ENCODE results near the gene ZFP64.
A peak's percentile ranks its signal among the peaks of the same experiment; 100 is the strongest.
"Not testable (repeated sequence)": the region's sequence is repeated elsewhere in the genome, so short reads cannot be mapped to it uniquely, and the experiment has no call there.

Gene ZFP64

DNA sequence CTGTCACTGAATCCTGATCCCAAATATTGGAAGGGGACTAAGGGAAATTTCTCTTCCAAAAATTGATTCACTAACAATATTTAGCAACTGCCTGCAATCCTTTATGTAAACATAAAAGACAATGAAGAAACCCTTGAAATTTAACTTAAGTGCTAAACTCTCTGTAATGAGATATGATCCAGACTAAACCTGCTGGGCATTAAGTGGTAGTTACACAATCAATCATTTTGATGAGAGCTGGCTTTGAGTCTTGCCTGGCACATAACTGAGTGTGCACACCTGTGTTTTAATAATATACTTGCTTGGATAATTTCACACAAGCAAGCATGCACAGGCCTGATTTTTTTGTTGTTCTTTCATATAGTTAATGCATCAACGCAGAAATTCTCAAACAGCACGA lies 9.8 kb upstream of the ZFP64 start:
- no peak for DNase-seq

DNA sequence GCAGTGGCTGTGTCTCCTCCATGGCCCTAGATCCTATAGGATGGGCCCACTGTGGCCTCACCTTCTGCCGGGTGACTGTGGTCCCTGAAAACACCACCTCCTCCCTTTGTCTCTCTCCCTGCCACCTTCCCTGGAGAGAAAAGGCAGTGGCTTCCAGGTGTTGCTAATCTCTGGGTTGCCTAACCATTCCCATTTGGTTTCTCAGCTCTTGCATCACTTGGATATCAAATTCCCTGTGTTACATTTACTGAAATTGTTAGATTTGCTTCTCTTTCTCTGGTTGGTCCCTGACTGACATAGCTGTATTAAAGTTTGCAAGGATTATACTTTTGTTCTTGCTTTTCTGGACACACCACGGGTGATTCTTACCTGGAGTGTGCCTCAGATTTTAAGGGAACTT lies 9.3 kb upstream of the ZFP64 start:
- no peak for DNase-seq

DNA sequence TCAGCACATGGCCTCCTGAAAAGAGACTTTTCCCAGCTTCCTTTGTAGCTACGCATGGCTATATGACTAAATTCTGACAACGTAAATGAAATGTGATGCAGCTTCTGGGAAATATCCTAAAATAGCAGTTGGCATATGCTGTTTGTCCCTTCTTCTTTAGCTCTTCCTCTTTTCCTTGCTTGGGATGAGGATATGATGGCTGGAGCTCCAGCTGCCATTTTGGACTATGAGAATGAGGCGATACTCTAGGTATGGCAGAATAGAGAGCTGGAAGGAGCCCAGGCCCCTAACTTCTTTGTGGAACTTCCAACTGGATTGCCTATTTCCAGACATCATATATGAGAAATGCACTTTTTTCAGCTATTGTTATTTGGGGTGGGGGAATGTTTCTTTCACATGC lies 5.3 kb upstream of the ZFP64 start:
- DNase-seq, result no peak

DNA sequence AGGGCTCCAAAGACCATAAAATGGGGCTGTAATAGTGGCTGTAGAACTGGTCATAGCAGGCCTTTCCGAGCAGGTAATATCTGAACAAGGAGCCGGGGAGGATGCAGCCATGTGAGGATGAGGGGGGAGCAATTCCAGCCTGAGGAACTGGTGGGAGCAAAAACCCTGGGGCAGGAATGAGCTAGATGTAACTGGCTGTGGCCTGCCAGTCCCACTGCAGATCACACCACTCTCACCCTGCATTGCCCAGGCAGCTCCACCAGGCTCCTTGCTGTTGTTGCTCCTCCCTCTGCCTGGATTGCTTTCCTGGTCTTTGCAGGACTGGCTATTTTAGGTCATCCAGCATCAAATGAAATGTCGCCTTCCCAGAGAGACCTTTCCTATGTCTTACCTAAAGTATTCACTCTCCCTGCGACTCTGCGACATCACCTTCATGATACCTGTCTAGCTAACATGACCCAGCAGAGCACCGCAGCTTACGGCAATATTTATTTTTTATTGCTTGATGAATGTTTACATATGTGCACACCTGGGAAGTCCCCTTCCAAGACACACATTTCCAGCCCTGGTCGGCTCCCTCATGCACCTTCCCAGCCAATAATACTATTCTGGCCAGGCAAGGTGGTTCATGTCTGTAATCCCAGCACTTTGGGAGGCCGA lies 2.4 kb upstream of the ZFP64 start:
- DNase-seq, result no peak

DNA sequence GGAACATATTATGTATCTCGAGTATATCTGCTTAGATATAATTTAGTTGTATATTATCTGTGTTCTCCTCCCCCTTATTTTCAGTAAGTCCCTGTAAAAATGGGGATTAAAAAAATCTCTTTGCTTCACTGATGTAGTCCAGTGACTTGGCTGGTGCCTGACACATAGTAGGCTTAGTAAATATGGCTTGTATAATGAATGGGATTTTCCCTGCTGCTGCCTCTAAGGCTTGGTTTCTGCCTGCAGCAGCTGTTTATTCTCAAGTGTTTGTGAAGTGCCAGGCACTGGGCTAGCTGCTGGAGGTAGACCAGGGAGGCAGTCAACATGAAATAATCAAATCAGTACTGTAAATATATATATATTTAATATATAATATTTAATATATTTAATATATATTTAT lies 1.6 kb upstream of the ZFP64 start:
- no peak for DNase-seq

DNA sequence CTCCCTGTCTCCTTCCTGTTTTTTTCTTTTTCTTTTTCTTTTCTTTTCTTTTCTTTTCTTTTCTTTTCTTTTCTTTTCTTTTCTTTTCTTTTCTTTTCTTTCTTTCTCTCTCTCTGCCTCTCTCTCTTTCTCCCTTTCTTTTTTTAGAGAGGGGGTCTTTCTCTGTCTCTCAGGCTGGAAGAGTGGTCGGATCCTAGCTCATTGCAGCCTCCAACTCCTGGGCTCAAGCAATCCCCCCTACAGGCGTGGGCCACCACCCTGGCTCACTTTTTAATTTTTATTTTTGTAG lies 1.1 kb upstream of the ZFP64 start:
- DNase-seq, result not testable (repeated sequence)

DNA sequence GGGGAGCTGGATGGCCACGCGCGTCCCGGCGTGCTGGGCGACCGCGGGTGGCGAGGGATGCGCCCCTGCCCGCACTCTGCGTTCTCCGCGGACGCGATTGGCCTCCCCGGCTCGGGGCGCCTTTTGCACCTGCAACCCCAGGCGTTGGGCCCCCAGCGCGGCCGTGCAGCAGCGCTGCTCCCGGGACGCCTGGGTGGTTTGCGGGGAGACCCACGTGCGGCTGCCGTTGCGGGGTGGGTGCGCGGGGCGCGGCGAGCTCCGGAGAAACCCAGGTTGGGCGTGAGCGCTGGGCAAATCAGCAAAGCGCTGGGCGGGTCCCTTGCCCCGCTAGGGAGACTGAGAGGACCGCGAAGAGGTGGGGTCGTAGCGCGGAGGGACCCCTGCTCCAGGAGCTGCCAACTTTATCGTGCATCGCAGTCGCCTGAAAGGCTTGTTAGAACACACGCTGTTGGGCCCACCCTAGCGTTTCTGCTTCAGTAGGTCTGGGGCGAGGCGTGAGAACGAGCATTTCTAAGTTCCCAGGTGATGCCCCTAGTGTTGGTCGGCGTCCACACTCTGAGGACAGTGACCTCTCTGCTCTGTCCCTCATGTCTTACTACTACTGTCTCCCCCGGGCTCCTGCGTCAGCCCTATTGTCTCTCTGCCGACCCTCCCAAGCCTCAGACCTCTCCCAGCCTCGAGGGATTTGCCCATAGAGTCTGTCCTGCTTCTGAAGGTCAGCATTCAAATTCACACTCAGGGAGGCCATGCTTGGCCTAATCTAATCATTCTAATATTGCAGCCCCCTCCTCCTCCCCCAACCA lies 538 bp upstream of the ZFP64 start:
- DNase-seq, result peak; percentile 30

DNA sequence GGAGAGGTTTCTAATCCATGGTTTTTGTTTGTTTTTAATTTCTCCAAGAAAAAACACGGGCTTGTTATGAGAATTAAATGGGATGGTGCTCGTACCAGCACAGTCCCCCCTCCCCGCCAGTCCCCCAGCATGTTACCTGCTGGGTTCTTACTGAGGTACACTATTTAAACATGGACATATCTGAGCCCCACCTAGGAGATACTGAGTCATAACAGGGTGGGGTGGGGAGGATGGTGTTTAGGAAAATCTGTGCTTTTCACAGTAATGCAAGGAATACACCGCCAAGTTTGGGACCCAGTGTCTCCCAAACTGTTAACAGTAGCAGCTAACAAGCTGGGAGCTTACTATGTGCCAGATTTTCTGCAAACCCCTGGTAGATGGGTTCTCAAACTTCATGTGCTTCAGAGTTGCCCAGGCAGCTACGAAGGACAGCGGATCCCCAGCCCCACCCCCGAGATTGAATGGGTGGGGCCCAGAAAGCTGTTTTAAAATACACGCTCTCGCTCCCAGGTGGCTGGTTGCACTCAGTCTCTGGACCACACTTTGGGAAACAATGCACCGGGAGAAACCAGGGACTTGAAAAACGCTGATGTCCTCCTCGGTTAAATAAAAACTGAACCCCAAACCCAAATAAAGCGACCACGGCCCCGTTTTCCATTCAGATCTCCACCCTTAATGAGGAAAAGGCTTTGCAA lies 995 bp downstream of the ZFP64 start:
- DNase-seq, result peak; percentile 17

DNA sequence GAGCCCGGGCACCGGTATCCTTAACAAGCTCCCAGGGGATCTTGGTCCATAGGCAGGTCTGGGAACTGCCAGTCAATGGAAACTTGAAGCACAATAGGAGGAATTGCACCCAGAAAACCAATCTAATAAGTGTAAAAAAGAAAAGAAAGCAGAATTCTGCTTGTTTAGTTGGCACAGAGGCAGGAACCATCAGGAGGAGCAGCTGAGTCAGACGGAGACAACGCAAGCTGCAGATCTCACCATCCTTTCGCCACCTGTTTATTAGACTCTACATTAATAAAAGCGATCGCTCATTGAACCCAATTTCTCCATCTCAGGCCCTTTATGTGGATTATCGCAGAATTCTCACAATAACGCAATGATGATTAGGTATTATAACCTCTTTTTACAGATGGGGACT lies 9.8 kb downstream of the ZFP64 start:
- no peak for DNase-seq

DNA sequence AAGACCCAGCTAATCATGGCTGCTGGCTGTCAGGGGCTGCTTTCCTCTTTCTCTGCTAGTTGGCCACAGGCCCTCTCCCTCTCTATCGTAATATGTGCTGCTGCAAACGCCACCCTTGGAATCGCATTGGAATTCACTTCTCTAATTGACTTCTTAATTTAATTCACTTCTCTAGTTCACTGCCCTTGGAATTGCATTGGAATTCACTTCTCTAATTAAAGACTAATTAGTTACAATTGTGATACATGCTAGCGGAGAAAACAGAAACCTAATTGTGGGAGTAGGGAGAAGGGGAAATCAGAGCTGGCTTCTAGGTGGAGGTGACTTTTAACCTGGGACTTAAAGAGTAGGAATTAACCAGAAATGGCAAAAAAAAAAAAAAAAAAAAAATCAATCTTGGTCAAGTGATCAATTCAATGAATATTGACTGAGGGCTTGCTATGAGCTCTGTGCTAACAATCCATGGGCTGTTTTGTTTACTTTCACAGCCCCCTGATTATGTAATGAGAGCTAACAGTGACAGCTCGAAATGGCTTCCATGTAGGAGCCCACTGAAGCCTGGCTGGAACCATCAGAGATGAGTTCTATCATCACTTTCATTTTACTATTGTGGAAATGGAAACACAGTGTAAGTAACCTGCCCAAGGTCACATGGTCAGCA lies 11.3 kb downstream of the ZFP64 start:
- DNase-seq, result no peak

DNA sequence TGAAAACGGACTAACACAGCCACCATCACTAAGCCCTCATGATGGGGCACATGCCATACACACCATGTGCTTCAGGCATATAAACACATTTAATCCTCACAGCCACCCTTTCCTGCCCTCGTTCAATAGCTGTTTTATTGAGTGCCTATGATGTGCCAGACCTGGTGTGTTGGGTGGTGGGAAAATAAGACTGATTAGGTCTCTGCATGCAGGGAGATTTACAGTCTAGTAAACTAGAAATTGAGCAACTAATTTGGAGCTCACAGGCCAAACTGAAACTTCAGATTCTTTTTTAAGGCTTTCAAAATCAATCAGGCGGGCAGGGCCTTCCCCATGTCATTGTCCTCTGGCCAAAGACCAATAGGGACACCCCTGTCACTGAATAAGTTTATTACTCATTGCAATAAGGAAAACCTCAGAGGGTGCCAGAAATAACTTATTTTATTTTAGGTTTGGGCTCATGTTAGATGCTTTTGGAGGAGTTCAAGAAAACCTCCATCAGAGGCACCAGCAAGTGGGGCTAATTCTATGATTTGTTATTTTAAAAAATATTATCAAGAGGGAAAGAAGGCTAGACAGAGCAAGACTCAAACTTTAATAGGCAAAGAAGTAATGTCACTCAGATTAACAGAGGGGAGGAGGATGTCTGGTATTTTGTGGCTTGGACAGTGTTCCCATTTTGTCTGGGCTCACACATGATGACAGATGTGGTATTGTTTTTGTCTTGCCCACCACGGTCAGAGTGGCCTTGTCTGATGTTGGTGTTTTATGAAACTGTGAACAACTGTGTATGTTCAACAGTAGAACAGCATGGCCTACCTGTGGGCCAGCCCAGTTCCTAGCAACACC lies 12.0 kb downstream of the ZFP64 start:
- DNase-seq, result no peak

DNA sequence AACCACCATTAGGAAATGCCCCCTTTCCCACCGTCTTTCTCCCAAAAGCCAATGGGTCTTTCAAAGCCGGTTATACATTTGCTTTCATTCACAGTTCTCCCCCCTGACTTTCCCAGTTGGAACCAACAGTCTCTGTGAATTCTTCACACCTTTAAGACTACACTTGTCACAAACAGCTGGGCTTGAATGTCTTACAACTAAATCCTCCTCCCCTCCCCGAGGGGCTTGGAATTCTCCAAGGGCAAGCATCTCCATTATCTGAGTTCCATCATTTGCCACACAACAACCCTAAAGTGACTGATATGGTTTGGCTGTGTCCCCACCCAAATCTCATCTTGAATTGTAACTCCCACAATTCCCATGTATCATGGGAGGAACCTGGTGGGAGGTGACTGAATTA lies 12.9 kb downstream of the ZFP64 start:
- no peak for DNase-seq

DNA sequence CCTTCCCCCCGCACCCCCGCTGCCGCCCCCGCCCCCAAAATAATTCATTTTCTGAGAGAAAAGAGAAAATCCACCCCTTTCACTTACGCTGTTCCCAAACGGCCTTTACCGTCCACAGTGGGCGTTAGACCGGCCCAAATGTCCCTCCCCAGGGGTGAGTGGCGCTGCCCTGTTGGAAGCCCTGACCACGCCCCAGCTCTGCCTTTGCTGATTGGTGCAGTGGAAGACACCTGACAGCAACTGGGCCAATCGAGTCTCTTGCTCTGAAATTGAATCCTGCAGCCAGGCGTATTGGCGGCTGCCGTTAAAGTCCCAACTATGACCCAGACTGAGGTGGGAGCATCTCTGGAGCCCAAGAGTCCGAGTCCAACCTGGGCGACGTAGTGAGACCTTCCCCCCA lies 15.7 kb downstream of the ZFP64 start:
- no peak for DNase-seq

DNA sequence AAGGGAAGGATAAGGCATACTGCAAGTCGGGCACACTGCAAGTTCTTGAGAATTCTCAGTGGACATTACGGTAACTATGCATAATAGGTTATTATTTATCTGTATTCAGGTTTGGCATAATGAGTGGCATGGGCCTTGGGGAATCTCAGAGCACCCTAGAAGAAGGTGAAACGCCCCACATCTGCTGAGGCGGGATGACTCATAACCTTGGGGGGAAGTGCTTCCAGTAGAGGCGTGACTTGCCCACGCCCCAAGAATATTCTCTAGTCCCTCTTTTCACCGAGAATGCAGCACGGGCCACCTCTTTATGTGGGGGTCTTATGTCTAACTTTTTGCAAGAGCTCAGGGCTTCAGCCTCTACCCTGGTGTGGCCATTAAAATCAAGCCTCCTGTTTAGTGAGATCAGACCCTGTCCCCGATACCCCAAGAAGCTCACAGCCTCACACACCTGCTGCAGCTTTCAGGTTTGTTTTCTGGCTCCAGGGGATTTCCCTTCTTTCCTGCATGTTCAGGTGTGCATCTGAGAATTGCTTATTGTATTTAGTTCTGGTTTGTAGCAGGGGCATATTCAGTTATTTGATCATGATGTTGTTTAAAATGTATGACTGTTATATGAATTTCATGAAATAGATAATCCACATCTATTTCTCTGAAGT lies 19.1 kb downstream of the ZFP64 start:
- no peak for DNase-seq

DNA sequence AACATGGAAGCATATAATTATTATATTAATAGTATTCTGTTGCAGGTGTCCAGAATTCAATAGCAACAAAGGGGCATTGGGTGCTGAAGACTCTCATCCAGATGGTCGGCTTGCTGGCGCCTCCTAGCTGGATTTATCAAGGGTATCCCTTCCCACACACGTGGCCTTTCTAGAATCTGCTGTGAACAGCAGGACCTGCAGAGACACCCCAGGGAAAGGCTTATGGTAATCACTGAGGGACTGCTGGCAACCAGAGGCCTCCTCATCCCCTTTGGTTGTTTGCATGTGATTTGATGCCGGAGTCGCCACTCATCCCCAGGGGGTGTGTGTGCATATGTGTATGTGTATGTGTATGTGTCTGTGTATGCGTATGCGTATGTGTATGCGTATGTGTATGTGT lies 20.6 kb downstream of the ZFP64 start:
- DNase-seq, result no peak

DNA sequence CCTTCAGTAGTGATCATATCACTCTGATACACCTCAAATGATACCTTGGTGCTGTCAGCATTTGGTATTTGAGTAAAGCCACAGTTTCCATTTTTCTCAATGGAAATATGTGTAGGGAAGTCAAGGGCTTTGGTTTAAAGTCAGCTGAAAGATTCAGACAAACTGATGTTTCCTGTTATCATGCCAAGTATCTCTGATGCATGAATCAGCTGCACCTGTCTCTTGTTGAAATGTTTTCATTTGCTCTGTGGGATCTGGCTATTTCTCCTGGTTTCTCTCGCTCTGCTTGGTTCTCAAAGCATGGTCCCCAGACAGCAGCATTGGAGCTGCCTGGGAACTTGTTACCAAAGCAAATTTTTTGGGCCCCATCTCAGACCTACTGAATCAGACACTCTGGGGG lies 23.5 kb downstream of the ZFP64 start:
- no peak for DNase-seq

DNA sequence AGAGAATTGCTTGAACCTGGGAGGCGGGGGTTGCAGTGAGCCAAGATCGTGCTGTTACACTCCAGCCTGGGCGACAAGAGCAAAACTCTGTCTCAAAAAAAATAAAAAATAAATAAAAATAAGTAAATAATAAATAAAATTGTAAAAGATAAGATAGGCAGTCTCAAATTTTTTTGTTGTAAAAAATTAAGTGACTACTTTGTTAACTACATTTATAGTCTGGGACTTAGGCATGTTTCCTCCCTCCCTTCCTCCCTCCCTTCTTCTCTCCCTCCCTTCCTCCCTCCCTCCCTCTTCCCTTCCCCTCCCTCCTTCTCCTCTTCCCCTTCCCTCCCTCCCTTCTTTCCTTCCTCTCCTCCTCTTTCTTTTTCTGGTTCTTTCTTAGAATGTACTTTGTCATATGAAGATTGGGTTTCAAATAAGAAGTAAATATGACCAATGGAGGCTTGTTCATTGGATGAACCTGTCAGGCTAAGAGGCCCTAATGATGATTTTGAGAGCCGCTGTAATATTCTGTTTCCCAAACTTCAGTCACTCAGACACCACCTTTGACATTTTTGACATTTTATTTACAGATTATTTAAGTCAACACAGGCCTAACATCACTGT lies 24.2 kb downstream of the ZFP64 start:
- no peak for DNase-seq

DNA sequence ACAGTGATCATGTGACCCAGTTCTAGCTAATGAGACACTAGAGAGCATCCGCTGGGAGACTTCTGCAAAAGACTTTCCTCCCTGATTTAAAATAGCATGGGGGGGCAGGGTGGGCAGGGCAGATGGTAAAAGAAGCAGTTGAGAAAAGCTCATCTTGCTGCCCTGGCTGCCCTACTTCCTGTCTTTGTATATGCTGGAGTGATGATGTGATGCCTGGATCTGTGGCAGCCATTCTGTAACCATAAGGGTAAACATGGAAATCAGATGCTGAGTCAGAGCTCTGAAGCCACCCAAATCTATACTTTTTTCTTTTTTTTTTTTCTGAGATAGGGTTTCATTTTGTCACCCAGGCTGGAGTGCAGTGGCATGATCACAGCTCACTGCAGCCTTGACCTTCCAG lies 25.4 kb downstream of the ZFP64 start:
- DNase-seq, result no peak

DNA sequence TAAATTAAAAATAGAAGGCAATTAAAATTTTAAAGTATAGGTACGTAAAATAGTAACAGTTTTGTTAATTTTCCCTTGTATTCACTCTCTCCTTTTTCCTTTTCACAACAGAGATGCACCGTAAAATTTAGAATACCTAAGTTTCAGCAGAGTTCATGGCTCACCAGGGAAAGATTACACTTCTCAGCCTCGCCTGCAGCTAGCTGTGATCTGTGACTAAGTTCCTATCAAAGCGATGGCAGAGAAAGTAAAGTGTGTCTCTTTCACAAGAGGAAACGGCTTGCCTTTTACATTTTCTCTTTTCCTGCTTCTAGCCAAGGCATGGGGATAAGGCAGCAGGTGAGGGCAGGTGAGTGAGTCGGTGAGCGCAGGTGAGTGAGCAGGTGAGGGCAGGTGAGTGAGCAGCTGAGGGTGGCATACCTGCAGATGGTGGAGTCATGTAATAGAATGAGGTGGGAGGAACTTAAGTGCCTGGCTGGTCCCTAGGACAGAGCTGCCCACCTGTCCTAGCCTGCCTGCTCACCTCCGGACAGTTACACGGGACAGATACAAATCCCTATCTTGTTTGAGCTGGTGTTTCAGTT lies 30.9 kb downstream of the ZFP64 start:
- no peak for DNase-seq

DNA sequence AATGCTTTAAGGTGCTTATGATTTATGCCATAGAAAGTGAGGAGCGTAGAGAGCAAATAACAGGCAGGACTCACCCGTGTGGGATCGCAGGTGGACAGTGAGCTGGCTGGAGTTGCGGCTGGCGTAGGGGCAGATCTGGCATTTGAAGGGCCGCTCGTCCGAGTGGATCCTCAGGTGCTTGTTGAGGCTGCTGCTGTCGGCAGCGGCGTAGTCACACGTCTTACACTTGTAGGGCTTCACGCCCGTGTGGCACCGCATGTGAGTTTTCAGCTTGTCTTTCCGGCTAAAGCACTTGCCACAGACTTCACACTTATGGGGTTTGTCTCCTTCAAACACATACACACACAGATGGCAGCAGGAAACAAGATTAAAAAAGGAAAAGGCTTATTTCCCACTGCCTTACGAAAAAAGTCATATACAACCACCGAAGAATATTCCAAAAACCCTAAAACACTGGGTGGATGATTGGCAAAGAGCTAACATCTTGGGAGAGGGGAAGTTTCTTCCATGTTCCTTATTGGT lies 31.5 kb downstream of the ZFP64 start:
- DNase-seq, result no peak

DNA sequence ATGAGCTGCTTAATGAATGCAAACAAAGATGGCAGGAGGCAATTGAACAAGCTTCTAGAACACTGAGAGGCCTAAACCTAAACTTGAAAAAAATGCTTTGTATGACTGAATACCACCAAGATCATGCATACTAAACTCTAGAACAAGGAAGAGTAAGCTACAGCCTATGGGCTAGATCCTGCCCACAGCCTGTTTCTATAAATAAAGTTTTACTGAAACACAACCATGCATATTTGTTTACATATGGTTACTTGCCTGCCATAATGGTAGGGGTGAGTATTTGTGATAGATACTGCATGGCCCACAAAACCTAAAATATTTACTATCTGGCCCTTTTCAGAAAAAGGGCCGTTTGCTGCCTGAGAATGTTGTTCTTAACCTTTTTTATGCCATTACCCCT lies 37.0 kb downstream of the ZFP64 start:
- DNase-seq, result no peak
